ENCODE data around the gene MAPKAPK2. TPM values are rescaled to one million over a fixed set of nuclear protein-coding genes. Genes with fewer than 3 reads are reported as not detected.

Gene MAPKAPK2
- total RNA-seq, 4 donors from 2014 or later, result 37.8 to 63.3 (median 42.9) TPM

DNA sequence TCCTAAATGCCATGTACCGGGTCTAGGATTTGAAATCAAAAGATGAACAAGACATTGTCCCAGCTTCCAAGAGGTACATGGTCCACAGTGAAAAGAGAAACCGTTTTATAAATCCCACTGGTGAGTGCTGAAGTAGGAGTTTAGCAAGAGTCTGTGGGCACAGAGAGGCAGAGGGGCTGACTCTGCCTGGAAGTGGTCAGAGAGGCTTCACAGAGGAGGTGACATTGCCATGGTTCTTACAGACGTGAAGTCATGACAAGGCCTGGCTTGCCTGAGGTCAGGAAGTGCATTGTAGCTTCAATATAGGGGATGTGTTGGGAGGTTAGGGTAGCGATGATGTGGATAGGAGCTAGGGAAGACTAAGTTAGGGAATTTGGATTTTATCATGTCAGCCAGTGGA lies 28.4 kb downstream of the MAPKAPK2 start:
- TF ChIP-seq CTCF (IDR thresholded peaks at IDR 0.05; ENCODE audit: low read depth), result no peak

DNA sequence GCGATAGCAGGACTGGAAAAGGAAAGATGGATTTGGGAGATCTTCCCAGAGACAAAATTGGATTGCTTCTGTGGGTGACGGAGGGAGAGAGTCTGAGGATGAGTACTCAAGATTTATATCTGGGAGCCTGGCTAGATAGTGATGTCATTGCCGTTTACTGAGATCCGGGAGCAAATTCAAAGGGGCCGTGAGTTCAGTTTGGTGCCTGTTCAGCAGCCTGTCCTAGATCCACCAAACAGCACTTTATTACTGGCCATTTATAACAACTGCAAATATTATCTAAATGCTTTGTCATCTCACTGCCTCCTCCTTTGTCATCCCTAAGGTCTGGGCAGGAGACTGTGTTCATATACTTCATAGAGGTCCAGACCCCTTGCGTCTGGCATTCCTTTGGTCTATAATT lies 29.2 kb downstream of the MAPKAPK2 start:
- TF ChIP-seq CTCF (IDR thresholded peaks at IDR 0.05; ENCODE audit: low read depth), result no peak

DNA sequence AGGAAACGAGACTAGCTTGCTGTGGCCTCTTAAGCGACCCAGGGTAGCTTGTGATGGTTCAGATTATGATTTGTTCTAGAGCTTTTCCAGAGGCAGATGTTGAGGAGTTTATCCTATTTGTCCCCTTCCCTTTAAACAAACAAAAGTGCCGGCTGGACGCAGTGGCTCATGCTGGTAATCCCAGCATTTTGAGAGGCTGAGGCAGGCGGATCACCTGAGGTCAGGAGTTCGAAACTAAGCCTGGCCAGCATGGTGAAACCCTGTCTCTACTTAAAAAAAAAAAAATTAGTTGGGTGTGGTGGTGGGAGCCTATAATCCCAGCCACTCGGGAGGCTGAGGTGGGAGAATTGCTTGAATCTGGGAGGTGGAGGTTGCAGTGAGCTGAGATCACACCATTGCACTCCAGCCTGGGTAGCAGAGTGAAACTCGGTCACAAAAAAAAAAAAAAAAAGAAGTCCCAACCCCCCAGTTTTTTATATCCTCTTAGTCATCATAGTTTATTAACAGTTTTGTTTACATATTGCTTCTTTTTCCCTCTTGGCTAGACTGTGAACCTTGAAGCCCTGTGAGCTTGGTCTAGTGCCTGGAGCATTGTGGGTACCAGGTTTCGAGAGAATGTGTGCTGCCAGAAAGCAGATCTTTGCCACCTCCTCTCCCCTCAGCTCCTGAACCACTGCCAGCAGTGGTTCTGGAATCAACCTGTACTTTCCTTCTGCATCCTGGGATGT lies 29.8 kb downstream of the MAPKAPK2 start:
- no peak for TF ChIP-seq CTCF (IDR thresholded peaks at IDR 0.05; ENCODE audit: low read depth)

- TF ChIP-seq CTCF (IDR thresholded peaks at IDR 0.05; ENCODE audit: low read depth), result no peak
Measured at GRCh38 chr1:206715120-206715519, 30.4 kb downstream of the MAPKAPK2 start.

DNA sequence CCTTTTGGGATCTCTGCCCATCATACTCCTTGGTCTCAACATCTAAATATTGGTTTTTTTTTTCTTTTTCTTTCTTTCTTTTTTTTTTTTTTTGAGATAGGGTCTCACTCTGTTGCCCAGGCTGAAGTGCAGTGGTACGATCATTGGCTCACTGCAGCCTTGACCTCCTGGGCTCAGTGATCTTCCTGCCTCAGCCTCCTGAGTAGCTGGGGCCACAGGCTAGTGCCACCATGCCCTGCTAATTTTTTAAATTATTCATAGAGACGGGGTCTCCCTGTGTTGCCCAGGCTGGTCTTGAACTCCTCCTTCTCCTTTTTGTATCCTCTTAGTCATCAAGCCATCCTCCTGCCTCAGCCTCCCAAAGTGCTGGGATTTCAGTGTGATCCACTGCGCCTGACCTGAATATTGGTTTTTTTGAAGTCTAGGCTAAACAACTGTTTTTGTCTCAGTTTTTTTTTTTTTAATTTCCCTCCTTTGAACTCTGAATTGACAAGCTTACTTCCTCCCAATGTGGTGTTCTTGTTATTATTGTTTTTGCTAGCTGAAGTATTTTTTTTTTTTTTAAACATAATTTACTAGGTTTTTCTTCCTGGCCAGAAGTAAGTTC lies 30.9 kb downstream of the MAPKAPK2 start:
- no peak for TF ChIP-seq CTCF (IDR thresholded peaks at IDR 0.05; ENCODE audit: low read depth)

DNA sequence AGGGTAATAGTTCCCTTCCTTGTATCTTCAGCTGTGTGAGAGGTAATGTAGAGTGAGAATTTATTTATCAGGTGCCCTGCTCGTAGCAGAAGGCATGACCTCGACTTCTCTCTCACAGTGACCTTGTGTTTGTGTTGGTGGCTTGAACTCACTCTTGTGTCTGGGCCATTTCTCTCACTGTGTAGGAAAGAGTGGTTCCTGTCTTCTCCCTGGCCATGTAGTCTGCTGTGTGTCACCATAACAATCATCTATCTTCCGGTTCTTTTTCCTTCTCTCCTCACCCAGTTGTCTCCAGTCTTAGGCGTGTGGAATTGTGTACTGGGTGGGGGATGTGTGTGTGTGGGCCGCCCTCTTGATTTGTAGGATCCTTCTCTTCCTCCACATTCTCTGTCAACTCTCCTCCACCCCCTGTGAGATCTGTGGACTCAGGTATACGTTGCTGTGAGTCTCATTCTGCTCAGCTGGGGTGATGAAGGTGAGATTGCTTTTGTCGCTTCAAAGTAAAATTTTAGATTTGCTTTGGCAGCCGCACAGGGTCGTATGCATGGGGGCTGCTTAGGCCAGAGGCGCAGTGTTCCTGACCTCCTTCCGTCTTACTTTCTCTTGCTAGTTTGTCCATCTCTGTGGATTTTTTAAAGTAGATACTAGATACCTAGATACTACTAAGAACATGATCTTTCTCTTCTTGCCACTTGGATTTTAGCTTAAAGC lies 31.6 kb downstream of the MAPKAPK2 start:
- TF ChIP-seq CTCF (IDR thresholded peaks at IDR 0.05; ENCODE audit: low read depth), result no peak
